NT2/D1 (cell line): ENCODE measurements around the gene PRICKLE2.

Source experiments
- YY1 ChIP-seq: IDR thresholded peaks from 2 replicates; pipeline ENCODE4 v1.6.1; 2011; ENCODE audit not compliant: insufficient read length, insufficient read depth
- ZNF274 ChIP-seq: IDR thresholded peaks from 2 replicates; pipeline ENCODE4 v1.6.1; 2011; ENCODE audit warnings: mild to moderate bottlenecking, low read depth, low read length

- TF ChIP-seq YY1 (no peak), ZNF274 (no peak)
Observed at GRCh38 chr3:64083575-64083974, 141.7 kb downstream of the PRICKLE2 start.
